ENCODE results near the gene ZNHIT6. TPM values are rescaled to one million over a fixed set of nuclear protein-coding genes. Genes with fewer than 3 reads are reported as not detected.

Gene ZNHIT6
- polyA plus RNA-seq, 3 donors = 1.7 to 3.2 (median 2.0) TPM

- no peaks in the 10 kb centered on the region for H3K27me3 ChIP-seq (ENCODE audit: control insufficient read depth in 2 of 2, insufficient read depth in 2 of 2, low read length in 2 of 2)
- H4K20me1 ChIP-seq (ENCODE audit: insufficient read depth, low read length) = no peaks in the 10 kb centered on the region
- H3K4me1 ChIP-seq (ENCODE audit: control insufficient read depth in 1 of 2, insufficient read depth in 2 of 2, low read length in 2 of 2) = no peaks in the 10 kb centered on the region
- no peak for DNase-seq
- H3K9me3 ChIP-seq (replicated peaks in 1 of 2; ENCODE audit: control insufficient read depth in 1 of 2, insufficient read depth in 1 of 2, low read length in 2 of 2) = no peaks in the 10 kb centered on the region
- no peaks in the 10 kb centered on the region for H3K4me1 Mint-ChIP-seq
- peaks cover 1 to 4% (median 2%) of the 10 kb centered on the region in 3 donors for H3K27me3 Mint-ChIP-seq (ENCODE audit: low read depth in 3 of 3)
- no peak overlapping the region for H3K27ac Mint-ChIP-seq
- WGBS (ENCODE audit: insufficient coverage) = no CpG with 5 or more reads among the region's 3 CpGs
- no peaks in the 10 kb centered on the region for H3K79me2 ChIP-seq (ENCODE audit: insufficient read depth, low read length)
- intact Hi-C loops (cut with micrococcal nuclease) = no loop called here
- H3K9ac ChIP-seq (ENCODE audit: insufficient read depth, low read length, poor library complexity, severe bottlenecking) = no peak overlapping the region
- no peak overlapping the region for H3K27ac ChIP-seq (ENCODE audit: low read depth in 1 of 2, low read length in 2 of 2)
- peaks cover 0 to 6% (median 3%) of the 10 kb centered on the region in 7 donors for H3K9me3 Mint-ChIP-seq
- H3K4me3 ChIP-seq (replicated peaks in 1 of 3; ENCODE audit: low read depth in 2 of 3, low read length in 3 of 3) = no peak overlapping the region
- TF ChIP-seq, protein P1, sequence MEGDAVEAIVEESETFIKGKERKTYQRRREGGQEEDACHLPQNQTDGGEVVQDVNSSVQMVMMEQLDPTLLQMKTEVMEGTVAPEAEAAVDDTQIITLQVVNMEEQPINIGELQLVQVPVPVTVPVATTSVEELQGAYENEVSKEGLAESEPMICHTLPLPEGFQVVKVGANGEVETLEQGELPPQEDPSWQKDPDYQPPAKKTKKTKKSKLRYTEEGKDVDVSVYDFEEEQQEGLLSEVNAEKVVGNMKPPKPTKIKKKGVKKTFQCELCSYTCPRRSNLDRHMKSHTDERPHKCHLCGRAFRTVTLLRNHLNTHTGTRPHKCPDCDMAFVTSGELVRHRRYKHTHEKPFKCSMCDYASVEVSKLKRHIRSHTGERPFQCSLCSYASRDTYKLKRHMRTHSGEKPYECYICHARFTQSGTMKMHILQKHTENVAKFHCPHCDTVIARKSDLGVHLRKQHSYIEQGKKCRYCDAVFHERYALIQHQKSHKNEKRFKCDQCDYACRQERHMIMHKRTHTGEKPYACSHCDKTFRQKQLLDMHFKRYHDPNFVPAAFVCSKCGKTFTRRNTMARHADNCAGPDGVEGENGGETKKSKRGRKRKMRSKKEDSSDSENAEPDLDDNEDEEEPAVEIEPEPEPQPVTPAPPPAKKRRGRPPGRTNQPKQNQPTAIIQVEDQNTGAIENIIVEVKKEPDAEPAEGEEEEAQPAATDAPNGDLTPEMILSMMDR (IDR thresholded peaks at IDR 0.05) = no peak
- H2AFZ ChIP-seq (ENCODE audit: insufficient read depth, low read depth, low read length, poor library complexity, severe bottlenecking) = no peak overlapping the region
- H3K36me3 ChIP-seq (replicated peaks in 1 of 2; ENCODE audit: control insufficient read depth in 1 of 2, insufficient read depth in 2 of 2, low read length in 2 of 2) = no peaks in the 10 kb centered on the region
- H3K4me2 ChIP-seq (replicated peaks; ENCODE audit: extremely low read depth, low read length, poor library complexity, severe bottlenecking) = no peak overlapping the region
- no peaks in the 10 kb centered on the region for H3K36me3 Mint-ChIP-seq
- H3K4me3 Mint-ChIP-seq = no peak overlapping the region
Observed at GRCh38 chr1:85604298-85604997, 103.8 kb downstream of the ZNHIT6 start.

DNA sequence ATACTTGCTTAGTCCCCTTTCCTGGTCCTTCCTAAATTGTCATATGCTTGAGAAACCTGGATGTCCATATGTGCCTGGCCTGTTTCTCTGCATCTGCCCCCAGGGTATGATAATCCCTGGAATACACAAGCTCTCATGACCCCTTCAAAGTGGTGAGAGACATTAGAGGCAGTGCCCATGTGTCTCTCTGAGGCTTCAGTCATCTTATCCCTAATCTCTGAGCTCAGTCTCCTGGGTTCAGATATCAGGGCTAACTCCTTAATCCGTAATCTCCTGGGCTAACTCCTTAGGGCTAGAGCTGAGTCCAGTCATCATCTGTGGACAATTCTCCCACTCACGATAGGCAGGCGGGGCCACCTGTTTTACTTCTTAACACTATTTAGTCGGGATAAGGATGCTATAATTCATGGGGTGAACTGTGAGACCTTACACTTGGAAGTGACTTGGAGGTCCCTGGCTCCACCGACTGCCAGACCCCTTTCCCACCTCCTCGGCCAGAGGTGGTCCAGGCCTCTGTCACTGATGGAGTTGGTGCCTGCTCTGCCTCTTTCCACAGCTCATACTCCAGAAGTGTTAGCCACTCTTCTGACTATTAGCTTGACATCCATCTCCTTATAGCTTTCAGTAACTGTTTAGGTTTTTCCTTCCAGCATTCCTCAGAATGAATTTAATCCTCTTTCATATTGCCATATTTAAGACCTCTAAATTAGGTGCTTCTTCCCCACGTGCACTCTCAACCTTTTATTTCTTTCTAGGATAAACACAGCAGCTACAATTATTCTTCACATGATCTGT lies 105.0 kb downstream of the ZNHIT6 start:
- Histone ChIP-seq H4K20me1 (ENCODE audit: insufficient read depth, low read length) (no peaks in the 10 kb centered on the region), H3K9me3 (replicated peaks in 1 of 2; ENCODE audit: control insufficient read depth in 1 of 2, insufficient read depth in 1 of 2, low read length in 2 of 2) (peaks cover 0 to 4% of the 10 kb centered on the region in 2 donors), H3K4me3 (replicated peaks in 1 of 3; ENCODE audit: low read depth in 2 of 3, low read length in 3 of 3) (no peak overlapping the region), H3K27me3 (ENCODE audit: control insufficient read depth in 2 of 2, insufficient read depth in 2 of 2, low read length in 2 of 2) (no peaks in the 10 kb centered on the region), H3K4me2 (replicated peaks; ENCODE audit: extremely low read depth, low read length, poor library complexity, severe bottlenecking) (no peak overlapping the region), H2AFZ (ENCODE audit: insufficient read depth, low read depth, low read length, poor library complexity, severe bottlenecking) (no peak overlapping the region), H3K27ac (ENCODE audit: low read depth in 1 of 2, low read length in 2 of 2) (no peak overlapping the region), H3K36me3 (replicated peaks in 1 of 2; ENCODE audit: control insufficient read depth in 1 of 2, insufficient read depth in 2 of 2, low read length in 2 of 2) (no peaks in the 10 kb centered on the region), H3K4me1 (ENCODE audit: control insufficient read depth in 1 of 2, insufficient read depth in 2 of 2, low read length in 2 of 2) (no peaks in the 10 kb centered on the region), H3K79me2 (ENCODE audit: insufficient read depth, low read length) (no peaks in the 10 kb centered on the region), H3K9ac (ENCODE audit: insufficient read depth, low read length, poor library complexity, severe bottlenecking) (no peak overlapping the region)
- DNase-seq = no peak
- no peak overlapping the region for H3K27ac Mint-ChIP-seq
- intact Hi-C loops (cut with micrococcal nuclease) = no loop called here
- H3K9me3 Mint-ChIP-seq = peaks cover 0 to 6% (median 3%) of the 10 kb centered on the region in 7 donors
- TF ChIP-seq, protein P1 (IDR thresholded peaks at IDR 0.05) = no peak
- WGBS (ENCODE audit: insufficient coverage) = 89% methylated on average over 3 of the region's 7 CpGs
- no peaks in the 10 kb centered on the region for H3K4me1 Mint-ChIP-seq
- H3K36me3 Mint-ChIP-seq = no peaks in the 10 kb centered on the region
- peaks cover 1 to 4% (median 2%) of the 10 kb centered on the region in 3 donors for H3K27me3 Mint-ChIP-seq (ENCODE audit: low read depth in 3 of 3)
- H3K4me3 Mint-ChIP-seq = no peak overlapping the region

Data from CD14-positive monocyte (primary cell).